ENCODE measurements around the gene TMEM72.

- TF ChIP-seq POLR2A (IDR thresholded peaks at IDR 0.05; ENCODE audit: low read depth, low read length) (no peak), POLR2AphosphoS5 (IDR thresholded peaks at IDR 0.05; ENCODE audit: low read depth, low read length) (no peak), TAF1 (IDR thresholded peaks at IDR 0.05; ENCODE audit: low read depth, low read length) (no peak), SPI1 (IDR thresholded peaks at IDR 0.05; ENCODE audit: low read depth, low read length) (no peak)
Observed at GRCh38 chr10:44986179-44986578, 75.0 kb downstream of the TMEM72 start.

Measured in GM12891 (cell line).